ENCODE results near the gene NPIPA2. TPM values are rescaled to one million over a fixed set of nuclear protein-coding genes. Genes with fewer than 3 reads are reported as not detected.
"Not testable (repeated sequence)": the region's sequence is repeated elsewhere in the genome, so short reads cannot be mapped to it uniquely, and the experiment has no call there.

Gene NPIPA2
- total RNA-seq, 3 donors from 2014 or later (not counting 1 experiment from before 2014, with no cell fraction given): 1.3 to 5.6 TPM; not detected in 1

GRCh38 chr16:14792914-14793313, 50.6 kb downstream of the NPIPA2 start:
- intact Hi-C loops (cut with micrococcal nuclease); ATAC-seq; H3K27me3 Mint-ChIP-seq (ENCODE audit: low read depth in 2 of 2); H3K27ac ChIP-seq (ENCODE audit: low read length); H3K9me3 Mint-ChIP-seq; DNase-seq; H3K36me3 Mint-ChIP-seq; H3K4me3 ChIP-seq (ENCODE audit: low read length); H3K4me1 ChIP-seq (ENCODE audit: control insufficient read depth, insufficient read depth, low read length); H3K36me3 ChIP-seq (ENCODE audit: control insufficient read depth, insufficient read depth, low read length); H3K4me1 Mint-ChIP-seq; H3K27me3 ChIP-seq (ENCODE audit: control insufficient read depth, insufficient read depth, low read length); H3K27ac Mint-ChIP-seq; H3K9me3 ChIP-seq (ENCODE audit: control insufficient read depth, insufficient read depth, low read length); H3K4me3 Mint-ChIP-seq: not testable (repeated sequence)
- no CpG with 5 or more reads among the region's 2 CpGs for WGBS (ENCODE audit: insufficient coverage)

DNA sequence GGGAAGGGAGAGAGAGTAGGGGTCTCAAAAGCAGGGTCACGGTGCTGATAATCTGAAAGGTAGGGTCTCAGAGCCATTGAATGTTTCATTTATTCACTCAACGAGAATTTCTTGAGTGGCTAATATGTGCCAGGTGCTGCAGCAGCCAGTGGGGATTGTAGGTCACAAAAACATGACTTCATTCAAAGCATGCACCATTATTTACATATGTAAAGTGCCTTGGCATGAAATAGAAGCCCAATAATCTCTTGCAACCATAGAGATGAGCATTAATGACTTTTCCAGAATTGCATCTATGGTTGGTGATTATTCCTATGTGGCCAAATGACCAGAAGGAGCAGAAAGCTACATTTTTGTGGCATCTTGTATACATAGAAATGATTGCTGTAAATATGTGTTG, 55.2 kb downstream of the NPIPA2 start:
- H3K27ac ChIP-seq (ENCODE audit: low read length); H3K36me3 ChIP-seq (ENCODE audit: control insufficient read depth, insufficient read depth, low read length); H3K27ac Mint-ChIP-seq; H3K27me3 Mint-ChIP-seq (ENCODE audit: low read depth in 2 of 2); H3K9me3 Mint-ChIP-seq; H3K4me3 ChIP-seq (ENCODE audit: low read length); H3K4me1 ChIP-seq (ENCODE audit: control insufficient read depth, insufficient read depth, low read length); H3K9me3 ChIP-seq (ENCODE audit: control insufficient read depth, insufficient read depth, low read length); H3K36me3 Mint-ChIP-seq; intact Hi-C loops (cut with micrococcal nuclease); ATAC-seq; DNase-seq; H3K4me3 Mint-ChIP-seq; H3K4me1 Mint-ChIP-seq; H3K27me3 ChIP-seq (ENCODE audit: control insufficient read depth, insufficient read depth, low read length): not testable (repeated sequence)
- no CpG with 5 or more reads among the region's 2 CpGs for WGBS (ENCODE audit: insufficient coverage)

GRCh38 chr16:14803577-14803976, 61.2 kb downstream of the NPIPA2 start:
- H3K9me3 ChIP-seq (ENCODE audit: control insufficient read depth, insufficient read depth, low read length); H3K36me3 Mint-ChIP-seq; DNase-seq; intact Hi-C loops (cut with micrococcal nuclease); H3K4me1 ChIP-seq (ENCODE audit: control insufficient read depth, insufficient read depth, low read length); H3K9me3 Mint-ChIP-seq; H3K4me3 Mint-ChIP-seq; H3K4me3 ChIP-seq (ENCODE audit: low read length); H3K27ac Mint-ChIP-seq; H3K27me3 ChIP-seq (ENCODE audit: control insufficient read depth, insufficient read depth, low read length); ATAC-seq; H3K4me1 Mint-ChIP-seq; H3K27me3 Mint-ChIP-seq (ENCODE audit: low read depth in 2 of 2); H3K36me3 ChIP-seq (ENCODE audit: control insufficient read depth, insufficient read depth, low read length); H3K27ac ChIP-seq (ENCODE audit: low read length): not testable (repeated sequence)
- WGBS (ENCODE audit: insufficient coverage): no CpG with 5 or more reads among the region's 2 CpGs

DNA sequence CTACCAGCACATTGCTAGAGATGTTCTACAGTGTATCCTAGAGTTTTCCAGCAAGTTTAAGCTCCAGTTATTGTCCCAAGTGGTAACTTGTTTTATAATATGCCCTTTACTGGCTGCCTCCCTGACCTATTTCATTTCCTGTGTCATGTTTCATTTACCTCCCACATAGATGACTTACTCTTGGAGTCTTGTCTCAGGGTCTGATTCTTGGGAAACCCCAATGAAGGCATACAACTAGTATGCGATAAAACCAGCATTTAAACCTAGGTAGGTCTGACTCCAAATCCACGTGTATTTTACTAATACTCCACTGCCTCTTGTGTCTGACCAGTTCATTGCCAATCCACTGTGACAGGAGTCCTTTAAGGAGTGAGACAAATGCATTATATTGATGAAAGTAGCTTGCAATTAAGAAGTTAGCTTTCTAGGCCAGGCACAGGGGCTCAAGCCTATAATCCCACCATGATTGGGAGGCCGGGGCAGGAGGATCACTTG, 64.9 kb downstream of the NPIPA2 start:
- ATAC-seq; H3K4me3 ChIP-seq (ENCODE audit: low read length); H3K4me3 Mint-ChIP-seq; H3K4me1 Mint-ChIP-seq; H3K9me3 ChIP-seq (ENCODE audit: control insufficient read depth, insufficient read depth, low read length); H3K27ac Mint-ChIP-seq; H3K36me3 Mint-ChIP-seq; H3K27ac ChIP-seq (ENCODE audit: low read length); H3K27me3 Mint-ChIP-seq (ENCODE audit: low read depth in 2 of 2); H3K4me1 ChIP-seq (ENCODE audit: control insufficient read depth, insufficient read depth, low read length); H3K36me3 ChIP-seq (ENCODE audit: control insufficient read depth, insufficient read depth, low read length); DNase-seq; intact Hi-C loops (cut with micrococcal nuclease); H3K9me3 Mint-ChIP-seq; H3K27me3 ChIP-seq (ENCODE audit: control insufficient read depth, insufficient read depth, low read length): not testable (repeated sequence)
- 71% methylated on average over 2 of the region's 3 CpGs for WGBS (ENCODE audit: insufficient coverage)

DNA sequence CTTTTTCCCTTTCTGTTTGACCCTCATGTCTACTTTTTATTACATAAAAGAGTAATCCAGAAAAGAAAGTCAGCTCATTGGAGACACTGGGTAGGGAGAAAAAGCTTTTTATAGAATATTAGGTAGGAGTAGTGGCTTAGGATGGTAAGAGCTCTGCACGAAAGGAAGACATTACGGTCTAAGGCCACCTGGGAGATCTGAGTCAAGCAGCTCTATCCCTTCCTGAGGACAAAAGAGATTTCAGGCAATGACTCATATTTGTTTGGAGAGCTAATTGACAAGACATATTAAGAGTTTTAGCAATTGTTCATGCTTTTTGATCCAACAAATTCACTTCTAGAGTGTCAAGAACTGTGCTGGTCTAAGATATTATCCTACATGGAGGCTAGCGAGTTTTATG, 71.6 kb downstream of the NPIPA2 start:
- H3K27ac Mint-ChIP-seq; H3K9me3 Mint-ChIP-seq; H3K4me1 ChIP-seq (ENCODE audit: control insufficient read depth, insufficient read depth, low read length); H3K27me3 Mint-ChIP-seq (ENCODE audit: low read depth in 2 of 2); H3K9me3 ChIP-seq (ENCODE audit: control insufficient read depth, insufficient read depth, low read length); DNase-seq; H3K4me3 Mint-ChIP-seq; H3K27me3 ChIP-seq (ENCODE audit: control insufficient read depth, insufficient read depth, low read length); H3K4me1 Mint-ChIP-seq; ATAC-seq; H3K4me3 ChIP-seq (ENCODE audit: low read length); H3K36me3 Mint-ChIP-seq; H3K27ac ChIP-seq (ENCODE audit: low read length); H3K36me3 ChIP-seq (ENCODE audit: control insufficient read depth, insufficient read depth, low read length); intact Hi-C loops (cut with micrococcal nuclease): not testable (repeated sequence)
- no CpG with 5 or more reads among the region's 3 CpGs for WGBS (ENCODE audit: insufficient coverage)

Other genes with a start within 250 kb of the NPIPA2 start
- gene PARN, start 112.3 kb upstream of the NPIPA2 start, total RNA-seq: 10 to 100 TPM; 44.3 to 57.4 (median 45.1) TPM
- 10 to 100 TPM; 45.8 to 62.2 (median 55.6) TPM for gene BFAR, start 109.6 kb upstream of the NPIPA2 start, total RNA-seq
- gene PLA2G10, start 48.2 kb upstream of the NPIPA2 start, total RNA-seq: not detected
- 1 to 10 TPM in 1 of 3 donors, not detected in 2; 3.1 TPM for gene NPIPA3, start 39.1 kb upstream of the NPIPA2 start, total RNA-seq
- gene NOMO1, start 91.2 kb downstream of the NPIPA2 start, total RNA-seq: 10 to 100 TPM; 49.1 to 70.2 (median 58.6) TPM
- 100 to 1,000 TPM; 123 to 136 (median 124) TPM for gene NPIPA1, start 194.9 kb downstream of the NPIPA2 start, total RNA-seq
- gene PDXDC1, start 232.5 kb downstream of the NPIPA2 start, total RNA-seq: 10 to 100 TPM; 72.7 to 88.2 (median 75.1) TPM